Measurements from ENCODE around the gene THOP1.

The THOP1 gene

DNA sequence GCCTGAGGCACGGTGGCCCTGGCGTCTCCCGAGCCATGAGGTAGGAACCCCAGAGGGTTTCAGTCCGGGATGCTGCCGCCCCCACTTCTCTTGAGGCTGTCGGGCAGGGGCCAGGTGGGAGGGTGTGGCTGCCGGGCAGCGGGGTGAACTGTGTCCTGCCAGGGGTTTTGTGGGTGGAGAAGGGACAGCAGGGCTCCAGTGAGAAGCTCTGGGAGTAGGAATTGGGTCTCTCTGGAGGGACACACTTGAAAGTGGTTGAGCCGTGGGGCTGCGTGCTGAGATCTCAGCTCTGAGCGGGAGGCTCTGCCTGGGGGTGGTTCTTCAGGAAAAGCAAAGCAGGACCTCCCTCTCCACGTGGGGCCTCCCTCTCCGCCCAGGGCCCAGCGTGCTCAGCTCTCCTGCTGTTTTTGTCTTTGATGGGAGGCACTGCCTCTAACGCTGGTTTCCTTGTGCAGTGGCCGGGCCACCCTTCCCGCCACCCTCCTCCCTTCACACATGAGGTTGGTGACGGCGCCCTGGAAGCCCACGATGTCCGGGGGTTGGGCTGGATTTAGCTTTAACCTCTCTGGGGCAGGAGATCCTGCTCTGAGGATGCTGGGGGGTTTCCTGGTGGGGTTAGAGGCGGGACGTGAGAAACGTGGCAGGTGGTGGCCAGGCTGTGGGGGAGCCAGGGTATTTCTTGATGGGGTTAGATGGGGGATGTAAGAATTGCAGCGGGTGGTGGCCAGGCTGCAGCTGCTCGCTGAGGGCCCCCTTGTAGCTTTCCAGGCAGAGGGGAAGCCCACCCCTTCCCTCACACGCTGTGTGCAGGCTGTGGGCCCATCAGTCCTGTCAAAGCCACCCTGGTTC, 19.1 kb downstream of the THOP1 start:
- no peak for DNase-seq (ENCODE audit: low spot score)

DNA sequence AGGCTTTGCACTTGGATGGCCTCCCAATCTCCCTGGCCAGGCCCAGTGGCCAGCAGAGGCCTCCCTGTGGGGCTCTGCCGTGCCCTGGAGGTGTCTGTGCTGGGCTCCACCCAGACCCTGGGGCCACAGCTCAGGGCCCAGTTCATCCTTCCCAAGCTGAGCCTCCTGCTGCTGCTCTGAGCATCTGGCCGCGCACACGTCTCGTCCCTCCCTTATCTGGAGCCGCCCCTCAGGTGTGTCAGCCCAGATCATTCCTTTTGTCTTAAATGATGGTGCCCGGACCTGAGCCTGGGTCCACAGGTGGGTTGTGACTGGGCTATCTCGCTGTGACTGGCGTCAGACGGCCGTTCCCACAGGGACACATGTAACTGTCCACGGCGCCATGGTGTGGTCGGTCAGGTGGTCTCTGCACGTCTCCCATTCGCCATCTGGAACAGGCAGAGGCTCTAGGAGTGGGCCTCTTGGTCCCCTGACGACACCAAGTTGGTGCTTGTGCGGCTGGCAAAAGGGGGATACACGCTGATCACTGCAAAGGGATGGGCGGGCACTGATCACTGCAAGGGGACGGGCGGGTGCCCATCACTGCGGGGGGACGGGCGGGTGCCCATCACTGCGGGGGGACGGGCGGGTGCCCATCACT, 20.1 kb downstream of the THOP1 start:
- no peak for DNase-seq (ENCODE audit: low spot score)

GRCh38 chr19:2805991-2806649, 20.8 kb downstream of the THOP1 start:
- no peak for DNase-seq (ENCODE audit: low spot score)

DNA sequence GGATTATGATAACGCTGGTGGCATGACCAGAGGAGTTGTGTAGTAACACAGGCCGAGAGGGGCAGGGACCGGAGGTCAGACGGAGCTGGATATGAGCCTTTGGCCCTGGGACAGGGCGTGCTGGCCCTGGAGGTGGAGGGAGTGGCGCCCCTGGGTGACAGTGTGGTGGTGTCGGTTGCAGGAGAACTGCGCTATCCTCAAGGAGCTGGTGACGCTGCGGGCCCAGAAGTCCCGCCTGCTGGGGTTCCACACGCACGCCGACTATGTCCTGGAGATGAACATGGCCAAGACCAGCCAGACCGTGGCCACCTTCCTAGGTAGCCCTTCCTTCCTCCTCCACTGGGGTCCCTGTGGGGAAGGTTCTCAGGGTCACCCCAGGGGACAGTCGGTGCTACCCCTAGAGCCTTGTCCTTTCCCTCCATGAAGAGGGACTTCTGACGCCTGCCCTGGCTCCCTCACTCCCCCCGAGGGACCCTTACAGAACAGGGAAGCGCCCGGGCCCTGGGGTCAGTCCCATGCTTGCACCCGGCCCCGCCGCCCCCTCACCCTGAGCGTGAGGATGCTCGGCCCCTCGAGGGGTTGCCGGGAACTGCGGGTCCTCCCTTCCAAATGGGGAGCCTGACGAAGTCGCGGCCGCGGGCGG, 21.6 kb downstream of the THOP1 start:
- DNase-seq (ENCODE audit: low spot score), result no peak

DNA sequence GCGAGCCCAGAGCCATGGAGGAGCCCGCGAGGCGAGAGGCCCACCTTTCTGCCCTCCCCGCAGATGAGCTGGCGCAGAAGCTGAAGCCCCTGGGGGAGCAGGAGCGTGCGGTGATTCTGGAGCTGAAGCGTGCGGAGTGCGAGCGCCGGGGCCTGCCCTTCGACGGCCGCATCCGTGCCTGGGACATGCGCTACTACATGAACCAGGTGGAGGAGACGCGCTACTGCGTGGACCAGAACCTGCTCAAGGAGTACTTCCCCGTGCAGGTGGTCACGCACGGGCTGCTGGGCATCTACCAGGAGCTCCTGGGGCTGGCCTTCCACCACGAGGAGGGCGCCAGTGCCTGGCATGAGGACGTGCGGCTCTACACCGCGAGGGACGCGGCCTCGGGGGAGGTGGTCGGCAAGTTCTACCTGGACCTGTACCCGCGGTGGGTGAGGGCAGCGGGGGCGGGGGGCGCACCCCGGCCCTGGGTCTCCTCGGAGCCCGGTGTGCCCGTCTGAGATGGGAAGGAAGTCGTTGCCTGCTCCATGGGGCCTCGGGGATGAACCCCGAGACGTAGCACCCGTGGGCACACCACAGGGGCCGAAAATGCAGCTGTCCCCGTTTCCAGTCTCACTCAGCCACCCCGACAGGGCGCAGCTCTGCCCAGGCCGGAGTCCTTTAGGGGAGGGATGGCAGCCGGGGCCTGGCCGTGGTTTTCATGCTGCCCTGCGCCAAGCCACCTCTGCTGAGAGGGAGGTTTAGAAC, 22.3 kb downstream of the THOP1 start:
- no peak for DNase-seq (ENCODE audit: low spot score)

GRCh38 chr19:2808129-2808941, 23.0 kb downstream of the THOP1 start:
- DNase-seq (ENCODE audit: low spot score), result no peak

DNA sequence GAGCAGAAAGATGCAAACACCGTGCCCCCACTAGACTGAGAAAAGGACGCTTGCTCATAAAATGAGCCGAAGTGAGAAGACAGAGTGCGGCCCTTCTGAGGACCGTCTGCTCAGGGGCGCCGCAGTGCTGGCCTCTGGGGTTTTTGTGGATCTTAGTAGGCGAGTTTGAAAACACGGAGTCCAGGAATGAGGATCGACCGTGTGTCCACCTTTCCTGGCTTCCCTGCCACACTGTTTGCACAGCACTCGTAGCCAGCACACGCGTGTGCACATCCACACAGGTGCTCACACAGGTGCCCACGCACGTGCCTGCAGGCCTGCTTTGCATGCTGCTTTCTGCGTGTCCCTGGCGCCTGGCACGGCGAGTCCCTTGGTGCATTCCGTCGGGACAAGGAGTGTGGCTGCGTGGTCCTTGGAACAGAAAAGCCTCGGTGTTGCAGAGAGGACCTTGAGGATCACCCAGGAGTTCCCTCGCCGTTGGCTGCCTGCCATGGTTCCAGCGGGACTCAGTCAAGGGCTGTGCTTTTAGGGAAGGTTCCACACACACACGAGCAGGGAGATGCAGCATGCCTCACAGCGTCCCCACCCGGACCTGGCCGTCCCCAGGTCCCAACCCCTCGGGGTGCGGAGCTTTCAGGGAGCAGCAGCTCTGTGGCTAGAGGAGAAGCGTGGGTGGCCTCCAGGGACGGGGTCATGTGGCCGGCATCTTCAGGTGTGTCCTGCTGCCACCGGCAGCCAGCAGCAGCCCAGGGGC, 24.3 kb downstream of the THOP1 start:
- DNase-seq (ENCODE audit: low spot score), result no peak

DNA sequence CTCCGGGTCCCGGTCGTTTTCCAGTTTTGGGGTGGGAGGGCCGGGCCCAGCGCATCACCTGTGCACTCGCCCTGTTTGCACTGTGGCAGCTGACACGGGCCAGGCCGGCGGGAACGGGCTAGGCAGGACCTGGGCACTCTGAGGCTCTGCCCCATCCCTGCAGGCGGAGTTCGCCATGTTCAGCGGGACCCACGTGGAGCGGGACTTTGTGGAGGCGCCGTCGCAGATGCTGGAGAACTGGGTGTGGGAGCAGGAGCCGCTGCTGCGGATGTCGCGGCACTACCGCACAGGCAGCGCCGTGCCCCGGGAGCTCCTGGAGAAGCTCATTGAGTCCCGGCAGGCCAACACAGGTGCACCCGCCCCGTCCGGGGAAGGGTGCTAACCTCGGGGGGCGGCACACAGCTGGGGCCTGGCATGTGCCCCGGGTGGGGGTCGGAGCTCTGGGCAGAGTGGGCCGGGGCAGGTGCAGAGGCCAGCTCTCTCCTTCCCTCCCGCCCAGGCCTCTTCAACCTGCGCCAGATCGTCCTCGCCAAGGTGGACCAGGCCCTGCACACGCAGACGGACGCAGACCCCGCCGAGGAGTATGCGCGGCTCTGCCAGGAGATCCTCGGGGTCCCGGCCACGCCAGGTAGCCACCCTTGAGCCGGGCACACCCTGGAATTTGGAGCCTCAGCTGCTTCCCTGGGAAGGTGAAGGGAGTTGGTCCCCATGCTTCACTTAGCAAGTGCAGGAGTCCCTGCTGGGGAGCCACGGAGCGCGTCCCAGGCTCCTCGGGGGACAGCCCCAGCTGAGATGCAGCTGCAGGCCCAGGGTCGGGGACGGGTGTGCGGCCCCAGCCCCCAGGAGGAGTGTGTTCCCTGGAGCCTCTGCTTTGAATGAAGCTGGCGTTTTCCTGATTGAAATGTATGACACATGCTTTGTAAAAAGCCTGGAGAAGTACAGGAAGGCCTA, 25.1 kb downstream of the THOP1 start:
- DNase-seq (ENCODE audit: low spot score), result no peak

DNA sequence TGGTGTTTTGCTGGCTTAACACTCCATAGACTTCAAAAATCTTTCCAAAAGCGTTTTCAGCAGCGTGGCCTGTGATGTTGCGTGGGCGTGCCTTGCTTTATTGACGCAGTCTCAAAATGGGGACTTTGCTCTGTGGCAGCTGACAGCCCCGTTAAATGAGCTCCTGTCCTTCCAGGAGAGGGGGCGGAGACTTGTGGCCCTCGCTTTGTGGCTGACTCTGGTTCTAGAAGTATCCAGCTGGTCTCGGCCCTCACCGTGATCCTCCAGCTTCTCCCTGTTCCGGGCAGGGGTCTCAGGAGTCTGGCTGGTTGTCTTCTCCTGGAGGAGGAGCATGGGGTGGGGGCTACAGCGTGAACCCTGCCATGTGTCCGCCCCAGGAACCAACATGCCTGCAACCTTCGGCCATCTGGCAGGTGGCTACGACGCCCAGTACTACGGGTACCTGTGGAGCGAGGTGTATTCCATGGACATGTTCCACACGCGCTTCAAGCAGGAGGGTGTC, 26.0 kb downstream of the THOP1 start:
- DNase-seq (ENCODE audit: low spot score), result no peak

GRCh38 chr19:2811735-2812413, 26.6 kb downstream of the THOP1 start:
- DNase-seq (ENCODE audit: low spot score), result no peak

GRCh38 chr19:2812414-2813234, 27.3 kb downstream of the THOP1 start:
- DNase-seq (ENCODE audit: low spot score), result no peak

- DNase-seq (ENCODE audit: low spot score), result no peak
Measured at GRCh38 chr19:2813235-2814160, 28.2 kb downstream of the THOP1 start.

DNA sequence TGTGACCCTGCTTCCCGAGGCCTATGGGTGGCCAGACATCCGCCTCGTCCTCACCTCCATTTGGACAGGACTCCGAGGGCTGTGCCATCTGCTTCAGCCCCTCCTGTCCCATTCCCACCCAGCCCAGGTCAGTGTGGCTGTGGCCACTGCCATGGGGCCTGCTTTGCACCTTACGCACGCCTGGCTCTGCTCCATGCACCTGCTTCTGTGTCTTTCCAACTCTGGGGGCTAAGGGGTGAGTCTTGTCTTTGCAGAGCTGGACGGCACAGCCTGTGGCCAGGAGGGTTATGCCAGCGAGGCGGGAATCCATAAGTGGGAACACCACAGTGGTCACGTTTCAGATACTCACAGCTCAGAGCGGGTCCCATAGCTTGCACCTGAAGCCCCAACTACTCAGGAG, 29.1 kb downstream of the THOP1 start:
- DNase-seq (ENCODE audit: low spot score), result no peak

DNA sequence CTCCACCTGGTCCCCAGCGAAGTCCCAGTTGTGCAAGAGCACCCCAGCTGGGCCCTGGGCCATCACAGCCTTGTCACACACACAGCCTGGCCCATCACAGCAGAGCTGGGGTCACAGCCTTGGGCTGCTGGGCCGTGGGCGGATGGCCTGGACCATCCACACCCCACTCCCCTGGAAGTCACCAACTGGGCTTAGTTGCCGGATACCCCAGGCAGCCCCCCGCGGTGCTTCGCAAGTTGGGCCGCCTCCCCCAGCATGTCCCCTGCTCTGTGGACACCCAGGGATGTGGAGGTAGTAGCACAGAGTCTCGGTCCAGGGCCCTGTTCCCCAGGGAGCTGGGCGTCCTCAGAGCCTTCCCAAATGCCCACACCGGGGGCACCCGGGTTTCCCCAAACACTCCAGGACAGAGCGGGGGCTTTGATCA, 29.9 kb downstream of the THOP1 start:
- no peak for DNase-seq (ENCODE audit: low spot score)

DNA sequence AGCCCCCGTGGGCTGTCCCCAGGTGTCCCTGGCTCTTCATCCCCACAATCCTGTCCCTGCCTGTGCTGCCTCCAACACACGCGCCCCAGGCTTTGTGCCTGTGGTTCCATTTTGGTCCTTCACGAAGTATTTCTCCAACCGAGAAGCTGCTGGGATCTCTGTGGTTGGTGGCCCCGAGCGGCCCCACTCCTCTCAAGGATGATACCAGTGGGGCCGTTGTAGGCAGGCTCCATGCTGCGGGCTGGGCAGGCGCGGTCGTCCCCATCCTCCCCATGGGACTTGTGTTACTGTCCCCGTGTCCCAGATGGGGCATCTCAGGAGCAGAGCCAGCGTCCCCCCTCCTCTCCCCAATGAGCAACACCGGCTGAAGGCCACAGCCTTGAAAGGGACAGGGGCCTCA, 30.6 kb downstream of the THOP1 start:
- DNase-seq (ENCODE audit: low spot score), result no peak

DNA sequence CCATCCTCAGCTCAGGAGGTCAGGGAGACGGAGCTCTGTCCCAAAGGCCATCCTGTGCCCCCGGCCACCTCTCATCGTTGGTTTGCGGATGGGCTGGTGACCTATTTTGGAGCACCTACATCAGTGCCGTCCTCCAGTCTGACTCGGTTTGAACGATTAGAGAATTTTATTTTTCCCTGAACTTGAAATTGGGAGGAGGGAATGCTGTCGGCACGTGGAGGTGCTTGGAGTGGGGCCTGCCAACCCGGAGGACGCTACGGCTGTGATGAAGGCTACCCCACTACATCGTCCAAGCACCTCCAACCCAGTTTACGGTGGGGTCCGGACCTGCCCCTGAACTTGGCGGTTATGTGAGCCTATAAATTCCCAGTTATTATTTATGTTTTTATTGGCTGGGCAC, 31.3 kb downstream of the THOP1 start:
- DNase-seq (ENCODE audit: low spot score), result no peak

Measured in AG20443 (cell line).